ENCODE data around the gene AMBP.

DNA sequence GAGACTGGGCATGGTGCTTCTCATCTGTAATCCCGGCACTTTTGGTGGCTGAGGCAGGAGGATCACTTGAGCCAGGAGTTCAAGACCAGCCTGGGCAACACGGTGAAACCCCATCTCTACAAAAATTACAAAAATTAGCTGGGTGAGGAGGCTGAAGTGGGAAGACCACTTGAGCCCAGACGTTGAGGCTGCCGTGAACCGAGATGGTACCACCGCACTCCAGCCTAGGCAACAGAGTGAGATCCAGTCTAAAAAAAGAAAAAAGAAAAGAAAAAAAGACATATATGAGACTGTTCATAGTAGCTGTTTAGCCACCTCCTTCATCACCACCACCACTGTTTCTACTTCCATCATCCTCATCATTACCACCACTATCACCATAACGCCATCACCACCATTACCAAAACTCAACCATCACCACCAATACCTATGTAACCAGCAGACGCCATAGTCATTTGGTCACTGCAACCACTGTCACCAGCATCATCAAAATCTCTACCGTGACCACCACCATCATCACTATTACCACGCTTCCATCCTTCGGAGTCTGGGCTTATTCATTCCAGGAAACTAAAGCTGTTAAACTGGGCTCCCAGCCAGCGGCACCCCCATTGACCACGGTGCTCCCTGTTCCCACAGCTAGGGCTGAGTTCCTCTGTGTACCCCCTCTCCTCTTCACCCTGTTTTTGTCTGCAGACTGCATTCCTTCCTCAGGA lies 29.3 kb upstream of the AMBP start:
- TF ChIP-seq TAF1 (IDR thresholded peaks at IDR 0.05; ENCODE audit: borderline replicate concordance, insufficient read depth, low read length) (no peak), POLR2AphosphoS5 (IDR thresholded peaks at IDR 0.05; ENCODE audit: low read depth, low read length) (no peak)

Measured in PFSK-1 (cell line).